Astrocyte of the cerebellum (primary cell): ENCODE data around the gene DPCD.

Experiments
- DNase-seq: peaks from one replicate; pipeline ENCODE4 v3.0.0-alpha.2; 2011; ENCODE audit warnings: low read depth
- H3K4me3 ChIP-seq: 2 replicates; pipeline ENCODE4 v1.5.1; 2011; ENCODE audit warnings: mild to moderate bottlenecking, low read depth, low read length, moderate library complexity
- in situ Hi-C: cut with HindIII; loops from 2 replicates; pipeline ENCODE4 v1.10.0; 2017; ENCODE audit warnings: low sequenced_read_pairs
- TF ChIP-seq, protein P1 (sequence below): IDR thresholded peaks from 2 replicates; pipeline ENCODE4 v1.5.1; 2012; ENCODE audit warnings: low read length, low read depth, moderate library complexity, mild to moderate bottlenecking; ENCODE audit errors: missing control alignments

DPCD gene

DNA sequence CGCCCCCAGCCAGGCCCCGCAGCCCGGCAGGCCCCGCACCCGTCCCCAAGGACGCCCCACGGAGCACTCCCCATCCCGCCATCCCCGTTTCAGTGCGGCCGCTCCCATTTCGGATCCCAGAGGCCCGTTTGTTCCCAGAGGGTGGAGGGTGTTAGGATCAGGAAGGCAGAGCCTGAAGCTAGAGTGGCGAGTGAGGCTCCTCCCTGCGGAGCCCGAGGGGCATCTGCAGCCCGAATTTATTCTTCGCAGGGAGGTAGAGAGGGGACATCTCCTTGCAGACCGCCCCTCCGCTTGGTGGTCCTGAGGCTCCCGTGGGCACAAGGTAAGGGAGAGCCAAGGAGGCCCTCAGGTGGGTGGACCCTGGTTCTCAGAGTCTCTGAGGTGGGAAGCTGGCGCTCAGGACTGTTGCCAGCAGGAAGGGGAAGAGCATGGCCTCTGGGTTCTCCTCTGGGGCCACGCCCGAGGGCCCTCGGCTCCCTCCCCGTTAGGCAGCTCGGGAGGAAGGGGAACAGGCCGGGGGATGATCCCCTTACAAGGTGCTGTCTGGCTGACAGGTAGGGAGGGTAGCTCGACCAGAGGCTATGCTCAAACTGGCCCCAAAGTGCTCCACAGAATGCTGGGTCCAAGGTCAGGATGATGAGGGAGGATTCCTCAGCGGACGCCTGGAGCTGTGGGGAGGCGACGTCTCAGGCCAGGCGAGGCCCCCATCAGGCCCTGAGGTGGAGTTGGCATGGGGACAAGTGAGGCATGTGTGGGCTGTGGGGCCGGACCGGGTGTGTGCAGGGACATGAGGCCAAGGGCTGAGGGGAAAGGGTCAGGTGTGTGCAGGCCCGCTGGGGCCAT lies 17.5 kb upstream of the DPCD start:
- H3K4me3 ChIP-seq = peak overlapping the region; percentile 56
- TF ChIP-seq, protein P1, sequence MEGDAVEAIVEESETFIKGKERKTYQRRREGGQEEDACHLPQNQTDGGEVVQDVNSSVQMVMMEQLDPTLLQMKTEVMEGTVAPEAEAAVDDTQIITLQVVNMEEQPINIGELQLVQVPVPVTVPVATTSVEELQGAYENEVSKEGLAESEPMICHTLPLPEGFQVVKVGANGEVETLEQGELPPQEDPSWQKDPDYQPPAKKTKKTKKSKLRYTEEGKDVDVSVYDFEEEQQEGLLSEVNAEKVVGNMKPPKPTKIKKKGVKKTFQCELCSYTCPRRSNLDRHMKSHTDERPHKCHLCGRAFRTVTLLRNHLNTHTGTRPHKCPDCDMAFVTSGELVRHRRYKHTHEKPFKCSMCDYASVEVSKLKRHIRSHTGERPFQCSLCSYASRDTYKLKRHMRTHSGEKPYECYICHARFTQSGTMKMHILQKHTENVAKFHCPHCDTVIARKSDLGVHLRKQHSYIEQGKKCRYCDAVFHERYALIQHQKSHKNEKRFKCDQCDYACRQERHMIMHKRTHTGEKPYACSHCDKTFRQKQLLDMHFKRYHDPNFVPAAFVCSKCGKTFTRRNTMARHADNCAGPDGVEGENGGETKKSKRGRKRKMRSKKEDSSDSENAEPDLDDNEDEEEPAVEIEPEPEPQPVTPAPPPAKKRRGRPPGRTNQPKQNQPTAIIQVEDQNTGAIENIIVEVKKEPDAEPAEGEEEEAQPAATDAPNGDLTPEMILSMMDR = no peak
- no peak for DNase-seq
- in situ Hi-C loops = no loop called here

DNA sequence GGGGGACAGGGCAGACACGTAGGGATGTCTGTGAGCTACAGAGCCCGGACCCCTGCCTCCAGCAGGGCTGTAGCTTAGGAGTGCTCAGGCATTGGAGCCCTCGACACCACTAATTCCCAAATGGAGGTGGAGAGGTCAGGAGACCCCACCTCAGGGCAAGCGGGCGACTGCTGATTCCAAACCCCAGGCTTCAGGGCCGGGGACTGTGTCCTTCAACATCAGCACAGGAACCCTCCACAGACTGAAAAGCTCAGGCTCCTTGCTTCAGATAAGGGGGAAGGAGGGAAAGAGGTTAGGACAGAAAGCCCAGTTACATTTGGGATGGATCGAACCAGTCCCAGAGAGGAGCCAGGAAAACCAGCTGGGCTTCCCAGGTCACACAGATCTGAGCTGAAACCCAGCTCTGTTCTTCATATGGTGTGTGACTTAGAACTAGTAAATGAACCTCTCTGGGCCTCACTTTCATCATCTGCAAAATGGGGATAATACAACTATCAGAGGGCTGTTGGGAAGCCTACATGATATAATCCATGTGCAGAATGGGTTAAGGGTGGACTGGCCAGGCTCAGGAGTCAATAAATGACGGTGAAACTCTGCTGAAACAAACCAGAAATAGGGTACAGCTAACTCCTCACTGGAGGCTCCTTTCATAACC lies 16.7 kb upstream of the DPCD start:
- in situ Hi-C loops = no loop called here
- no peak for DNase-seq
- TF ChIP-seq, protein P1 = no peak
- H3K4me3 ChIP-seq = no peak overlapping the region

DNA sequence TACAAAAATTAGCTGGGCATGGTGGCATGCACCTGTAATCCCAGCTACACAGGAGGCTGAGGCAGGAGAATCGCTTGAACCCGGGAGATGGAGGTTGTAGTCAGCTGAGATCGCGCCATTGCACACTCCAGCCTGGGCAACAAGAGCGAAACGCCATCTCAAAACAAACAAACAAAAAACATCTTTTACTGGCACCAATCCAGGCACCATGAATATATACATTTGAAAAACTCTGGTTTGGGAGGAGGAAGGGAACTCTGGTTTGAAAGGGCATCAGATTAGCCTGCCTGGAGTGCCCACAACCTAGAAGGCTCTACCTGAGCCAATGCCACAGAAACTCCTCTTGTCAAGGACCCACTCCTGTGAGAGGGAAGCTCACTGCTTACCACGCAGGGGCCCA lies 16.0 kb upstream of the DPCD start:
- TF ChIP-seq, protein P1 = no peak
- in situ Hi-C loops = no loop called here
- no peak overlapping the region for H3K4me3 ChIP-seq
- DNase-seq = no peak

GRCh38 chr10:101572785-101573184 lies 15.3 kb upstream of the DPCD start:
- H3K4me3 ChIP-seq = no peak overlapping the region
- TF ChIP-seq, protein P1 = no peak
- no peak for DNase-seq
- in situ Hi-C loops = no loop called here

GRCh38 chr10:101573885-101574753 lies 14.0 kb upstream of the DPCD start:
- TF ChIP-seq, protein P1 = no peak
- no peak overlapping the region for H3K4me3 ChIP-seq
- DNase-seq = no peak
- in situ Hi-C loops = no loop called here

- in situ Hi-C loops = no loop called here
- no peak for DNase-seq
- TF ChIP-seq, protein P1 = no peak
- H3K4me3 ChIP-seq = no peak overlapping the region
These were observed 13.0 kb upstream of the DPCD start for GRCh38 chr10:101575091-101575490.
